Body of pancreas (tissue), 4 donors: ENCODE measurements around the gene ALG5. TPM values are rescaled to one million over a fixed set of nuclear protein-coding genes. Genes with fewer than 3 reads are reported as not detected.

Source experiments
- ATAC-seq: fragments of 150-250 bp; one replicate; pipeline ENCODE4 v1.9.1; 2016
- DNase-seq, 4 donors: peaks; one replicate each; pipeline ENCODE4 v3.0.0-alpha.2; 2019
- H3K27ac ChIP-seq, 4 donors: fragments of 200-600 bp; sonication (generic); 1 replicate in 3 of 4; 2 replicates in 1 of 4; pipeline versions ENCODE4 v1.5.1 to v1.6.1; 2016 to 2019; ENCODE audit warnings: mild to moderate bottlenecking in 1 of 4, mixed read lengths in 1 of 4, moderate library complexity in 1 of 4
- H3K27me3 ChIP-seq, 2 donors: fragments of 200-600 bp; sonication (generic); one replicate each; pipeline ENCODE4 v1.6.0; 2016; ENCODE audit warnings: mild to moderate bottlenecking in 1 of 2
- H3K36me3 ChIP-seq, 2 donors: fragments of 200-600 bp; sonication (generic); replicated peaks in 1 of 2; 2 replicates each; pipeline ENCODE4 v1.5.1; 2016; ENCODE audit warnings: low read depth in 2 of 2; ENCODE audit not compliant: insufficient read depth in 1 of 2
- H3K4me1 ChIP-seq: fragments of 200-600 bp; sonication (generic); one replicate; pipeline ENCODE4 v1.6.0; 2016
- H3K4me3 ChIP-seq, 2 donors: fragments of 200-600 bp; sonication (generic); 1 replicate in 1 of 2; 2 replicates in 1 of 2; pipeline ENCODE4 v1.5.1; 2016 to 2019
- H3K9me3 ChIP-seq, 3 donors: fragments of 200-600 bp; sonication (generic); 1 replicate in 2 of 3; 2 replicates in 1 of 3; pipeline ENCODE4 v1.5.1; 2016
- CTCF ChIP-seq, 7 experiments: fragments of 450-650 bp in 4 of 7; fragments of 200-600 bp in 3 of 7; sonication (generic) in 3 of 7; IDR thresholded peaks; one replicate each; pipeline ENCODE4 v1.5.1; 2016 to 2019; ENCODE audit warnings: antibody characterized with exemption in 7 of 7
- POLR2A ChIP-seq, 3 donors: fragments of 450-650 bp; IDR thresholded peaks; one replicate each; pipeline ENCODE4 v1.6.1; 2016; ENCODE audit warnings: antibody characterized with exemption in 3 of 3, mild to moderate bottlenecking in 2 of 3
- WGBS, 2 donors: methylation state at CpG; one replicate each; pipeline ENCODE4 v1.1.5; 2017; 5-methylcytosine and 5-hydroxymethylcytosine counted together
- intact Hi-C: fragments of 100-400 bp; cut with DNase I; formaldehyde crosslinking; loops from one replicate; pipeline ENCODE4 v1.15.1; 2023
- total RNA-seq, 2 donors: library from RNA; depleted of rRNA; stranded (reverse); fragments of >200 nt; gene quantifications; one replicate each; pipeline ENCODE4 v1.1.0, GENCODE V29; 2016

The ALG5 gene
- total RNA-seq, 2 donors from 2014 or later: 35.3 to 46.7 TPM

DNA sequence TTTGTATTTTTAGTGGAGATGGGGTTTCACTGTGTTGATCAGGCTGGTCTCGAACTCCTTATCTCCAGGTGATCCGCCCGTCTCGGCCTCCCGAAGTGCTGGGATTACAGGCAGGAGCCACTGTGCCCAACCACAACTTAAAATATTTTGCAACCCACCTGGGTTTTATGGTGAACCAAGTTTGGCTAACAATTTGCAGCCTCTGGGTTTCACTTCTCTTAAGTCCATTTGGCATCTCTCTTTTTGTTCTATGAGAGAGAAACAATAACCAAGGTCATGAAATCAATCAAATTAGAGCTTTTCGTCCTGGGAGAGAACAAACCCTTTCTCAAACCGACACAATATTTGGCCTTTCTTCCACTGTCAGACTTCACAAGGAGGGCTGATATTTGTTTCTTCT is 73.5 kb downstream of the ALG5 start:
- DNase-seq: no peak
- Histone ChIP-seq H3K4me1 (peaks cover under 1% of the 10 kb centered on the region), H3K27me3 (no peaks in the 10 kb centered on the region), H3K9me3 (no peaks in the 10 kb centered on the region), H3K27ac (no peak overlapping the region), H3K36me3 (no peaks in the 10 kb centered on the region), H3K4me3 (no peak overlapping the region)
- TF ChIP-seq CTCF (IDR thresholded peaks at IDR 0.05) (no peak), POLR2A (IDR thresholded peaks at IDR 0.05) (no peak)
- WGBS, 2 donors: 59 to 67% methylated on average over 7 of the region's 7 CpGs
- intact Hi-C loops: no loop called here
- ATAC-seq: no peak

- H3K9me3 ChIP-seq: no peaks in the 10 kb centered on the region
- no peak for TF ChIP-seq POLR2A (IDR thresholded peaks at IDR 0.05)
- TF ChIP-seq CTCF (IDR thresholded peaks at IDR 0.05): no peak
- no peak overlapping the region for H3K4me3 ChIP-seq
- intact Hi-C loops: no loop called here
- ATAC-seq (no peak), DNase-seq (no peak)
- H3K4me1 ChIP-seq: peaks cover 9% of the 10 kb centered on the region
- no peaks in the 10 kb centered on the region for H3K27me3 ChIP-seq
- no peaks in the 10 kb centered on the region for H3K36me3 ChIP-seq
- no peak overlapping the region for H3K27ac ChIP-seq
- 45 to 57% methylated on average over 3 of the region's 3 CpGs for WGBS, 2 donors
Observed at GRCh38 chr13:36924001-36924400, 75.1 kb downstream of the ALG5 start.

DNA sequence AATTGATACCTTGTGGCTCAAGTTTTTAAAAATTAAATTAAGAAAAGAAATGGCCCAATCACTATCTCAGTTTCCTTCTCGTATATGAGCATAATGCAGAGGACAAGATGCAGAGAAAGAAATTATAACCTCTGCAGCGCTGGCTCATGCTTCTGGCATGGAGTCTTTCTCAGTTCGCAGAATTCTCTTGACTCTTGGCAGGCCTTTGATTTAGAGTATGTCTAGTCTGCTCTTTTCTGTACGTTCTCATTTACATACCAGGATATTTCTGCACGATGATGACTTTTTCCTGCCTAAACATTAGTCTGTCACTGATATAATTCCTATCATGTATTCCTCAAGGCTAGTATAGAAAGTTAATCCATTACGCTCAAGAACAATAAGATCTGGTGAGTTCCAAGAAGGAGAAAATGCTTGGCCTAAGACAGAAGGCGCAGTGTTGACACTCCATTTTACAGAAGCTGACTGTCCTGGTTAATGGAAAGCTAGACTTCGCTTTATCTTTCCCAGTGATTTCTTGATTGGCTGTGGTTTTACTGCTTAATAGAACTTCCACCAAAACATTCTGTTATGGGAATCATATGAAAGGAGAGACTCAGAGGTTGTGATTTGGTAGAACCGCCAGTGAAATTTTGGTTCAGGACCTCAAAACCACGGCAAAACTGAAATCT is 77.4 kb downstream of the ALG5 start:
- Histone ChIP-seq H3K4me3 (no peak overlapping the region), H3K9me3 (no peaks in the 10 kb centered on the region), H3K27ac (no peak overlapping the region), H3K27me3 (no peaks in the 10 kb centered on the region), H3K36me3 (no peaks in the 10 kb centered on the region), H3K4me1 (peaks cover 14% of the 10 kb centered on the region)
- ATAC-seq (no peak), DNase-seq (no peak)
- intact Hi-C loops: no loop called here
- TF ChIP-seq CTCF (IDR thresholded peaks at IDR 0.05): no peak
- TF ChIP-seq POLR2A (IDR thresholded peaks at IDR 0.05): no peak
- 86 to 87% methylated on average over 10 of the region's 10 CpGs for WGBS, 2 donors

- no peaks in the 10 kb centered on the region for H3K27me3 ChIP-seq
- DNase-seq: no peak
- peaks cover 14% of the 10 kb centered on the region for H3K4me1 ChIP-seq
- intact Hi-C loops: no loop called here
- no peak overlapping the region for H3K27ac ChIP-seq
- H3K36me3 ChIP-seq: no peaks in the 10 kb centered on the region
- no peak for ATAC-seq
- TF ChIP-seq POLR2A (IDR thresholded peaks at IDR 0.05) (no peak), CTCF (IDR thresholded peaks at IDR 0.05) (no peak)
- 54 to 56% methylated on average over 9 of the region's 9 CpGs for WGBS, 2 donors
- H3K9me3 ChIP-seq: no peaks in the 10 kb centered on the region
- no peak overlapping the region for H3K4me3 ChIP-seq
Observed at GRCh38 chr13:36920616-36921185, 78.4 kb downstream of the ALG5 start.
